H9 (cell line): Measurements from ENCODE around the gene SPRR2D. TPM values are rescaled to one million over a fixed set of nuclear protein-coding genes. Genes with fewer than 3 reads are reported as not detected.

Source experiments
- DNase-seq: peaks from one replicate; pipeline ENCODE4 v3.0.0-alpha.2; 2017
- H2AFZ ChIP-seq: one replicate; pipeline ENCODE4 v1.6.1; 2013; ENCODE audit warnings: mild to moderate bottlenecking, low read length, control low read depth, moderate library complexity
- H2AK5ac ChIP-seq: 2 replicates; pipeline ENCODE4 v1.6.1; 2013; ENCODE audit warnings: low read length, control low read depth, mixed read lengths; ENCODE audit not compliant: insufficient read length
- H2BK120ac ChIP-seq: one replicate; pipeline ENCODE4 v1.6.1; 2013; ENCODE audit warnings: low read depth, mild to moderate bottlenecking, low read length, control low read depth, inconsistent platforms; ENCODE audit not compliant: poor library complexity, severe bottlenecking
- H2BK12ac ChIP-seq: 2 replicates; pipeline ENCODE4 v1.6.1; 2013; ENCODE audit warnings: low read length, control low read depth, mixed read lengths, low read depth; ENCODE audit not compliant: insufficient read length
- H2BK15ac ChIP-seq: 2 replicates; pipeline ENCODE4 v1.6.1; 2013; ENCODE audit warnings: low read depth, low read length, control low read depth
- H2BK20ac ChIP-seq: one replicate; pipeline ENCODE4 v1.6.1; 2013; ENCODE audit warnings: low read depth, mild to moderate bottlenecking, low read length, control low read depth, inconsistent platforms; ENCODE audit not compliant: poor library complexity, severe bottlenecking
- H2BK5ac ChIP-seq: 2 replicates; pipeline ENCODE4 v1.6.1; 2013; ENCODE audit warnings: low read length, control low read depth, mixed read lengths; ENCODE audit not compliant: insufficient read length
- H3K14ac ChIP-seq: 2 replicates; pipeline ENCODE4 v1.6.1; 2013; ENCODE audit warnings: low read length, control low read depth; ENCODE audit not compliant: insufficient read depth
- H3K18ac ChIP-seq: 2 replicates; pipeline ENCODE4 v1.6.1; 2013; ENCODE audit warnings: low read depth, mild to moderate bottlenecking, mixed read lengths, low read length, control low read depth; ENCODE audit not compliant: insufficient read length
- H3K23ac ChIP-seq: 2 replicates; pipeline ENCODE4 v1.6.1; 2013; ENCODE audit warnings: low read length, control low read depth, mixed read lengths, low read depth; ENCODE audit not compliant: insufficient read length
- H3K23me2 ChIP-seq: 2 replicates; pipeline ENCODE4 v1.6.1; 2013; ENCODE audit warnings: low read depth, mild to moderate bottlenecking, mixed read lengths, low read length, control low read depth; ENCODE audit not compliant: insufficient read length, poor library complexity, severe bottlenecking
- H3K27ac ChIP-seq: 2 replicates; pipeline ENCODE4 v1.5.1; 2013; ENCODE audit warnings: low read length, control low read depth, mixed read lengths, low read depth; ENCODE audit not compliant: insufficient read length
- H3K27me3 ChIP-seq: 2 replicates; pipeline ENCODE4 v1.6.1; 2013; ENCODE audit warnings: low read length, control low read depth, inconsistent platforms; ENCODE audit not compliant: insufficient read depth
- H3K4ac ChIP-seq: 2 replicates; pipeline ENCODE4 v1.6.1; 2013; ENCODE audit warnings: low read depth, mild to moderate bottlenecking, control low read depth, inconsistent platforms, low read length, moderate library complexity
- H3K4me1 ChIP-seq: 2 replicates; pipeline ENCODE4 v1.6.1; 2013; ENCODE audit warnings: low read length, control low read depth, inconsistent platforms; ENCODE audit not compliant: insufficient read depth
- H3K4me2 ChIP-seq: 2 replicates; pipeline ENCODE4 v1.6.1; 2013; ENCODE audit warnings: low read length, control low read depth, mixed read lengths; ENCODE audit not compliant: insufficient read length, insufficient read depth
- H3K56ac ChIP-seq: 2 replicates; pipeline ENCODE4 v1.6.1; 2013; ENCODE audit warnings: low read depth, mild to moderate bottlenecking, mixed read lengths, low read length, control low read depth; ENCODE audit not compliant: insufficient read length
- H3K79me1 ChIP-seq: 2 replicates; pipeline ENCODE4 v1.6.1; 2013; ENCODE audit warnings: low read depth, mild to moderate bottlenecking, moderate library complexity, low read length, control low read depth, inconsistent platforms; ENCODE audit not compliant: insufficient read depth, poor library complexity, severe bottlenecking
- H3K79me2 ChIP-seq: 2 replicates; pipeline ENCODE4 v1.6.1; 2013; ENCODE audit warnings: low read length, control low read depth, inconsistent platforms; ENCODE audit not compliant: insufficient read depth
- H3K9ac ChIP-seq: 2 replicates; pipeline ENCODE4 v1.6.1; 2013; ENCODE audit warnings: low read length, control low read depth, mixed read lengths; ENCODE audit not compliant: insufficient read length; ENCODE audit errors: extremely low read depth
- H3K9me3 ChIP-seq: one replicate; pipeline ENCODE4 v1.6.1; 2013; ENCODE audit warnings: low read depth, low read length, inconsistent platforms; ENCODE audit not compliant: control insufficient read depth
- H3T11ph ChIP-seq: one replicate; pipeline ENCODE4 v1.6.1; 2013; ENCODE audit warnings: mild to moderate bottlenecking, low read length, control low read depth, inconsistent platforms
- H4K20me1 ChIP-seq: one replicate; pipeline ENCODE4 v1.6.1; 2013; ENCODE audit not compliant: control insufficient read depth, insufficient read length, insufficient read depth
- H4K5ac ChIP-seq: 2 replicates; pipeline ENCODE4 v1.6.1; 2013; ENCODE audit warnings: low read depth, mild to moderate bottlenecking, mixed read lengths, low read length, control low read depth; ENCODE audit not compliant: insufficient read length
- H4K8ac ChIP-seq: replicated peaks from 2 replicates; pipeline ENCODE4 v1.6.1; 2013; ENCODE audit warnings: low read length, control low read depth, mixed read lengths, low read depth; ENCODE audit not compliant: insufficient read length
- H4K91ac ChIP-seq: 2 replicates; pipeline ENCODE4 v1.6.1; 2013; ENCODE audit warnings: low read depth, mild to moderate bottlenecking, moderate library complexity, mixed read lengths, low read length, control low read depth; ENCODE audit not compliant: insufficient read length
- H3K27ac Mint-ChIP-seq, 3 experiments: 2 replicates in 2 of 3; 3 replicates in 1 of 3; pipeline ENCODE4 v1.8.0; 2020 to 2021; ENCODE audit warnings: mixed read lengths in 3 of 3, mild to moderate bottlenecking in 1 of 3, moderate library complexity in 1 of 3
- H3K27me3 Mint-ChIP-seq: 2 replicates; pipeline ENCODE4 v1.8.0; 2021; ENCODE audit warnings: low read depth, mild to moderate bottlenecking, moderate library complexity, mixed read lengths
- H3K36me3 Mint-ChIP-seq, 3 experiments: 2 replicates in 2 of 3; 3 replicates in 1 of 3; pipeline ENCODE4 v1.8.0; 2020 to 2021; ENCODE audit warnings: low read depth in 3 of 3, mixed read lengths in 3 of 3; ENCODE audit not compliant: insufficient read depth in 1 of 3
- H3K4me1 Mint-ChIP-seq, 2 experiments: 2 replicates each; pipeline ENCODE4 v1.8.0; 2020; ENCODE audit warnings: mixed read lengths in 2 of 2
- H3K4me3 Mint-ChIP-seq, 2 experiments: 2 replicates in 1 of 2; 3 replicates in 1 of 2; pipeline ENCODE4 v1.8.0; 2020 to 2021; ENCODE audit warnings: mild to moderate bottlenecking in 2 of 2, mixed read lengths in 2 of 2, moderate library complexity in 1 of 2
- H3K9me3 Mint-ChIP-seq, 2 experiments: 2 replicates in 1 of 2; 3 replicates in 1 of 2; pipeline ENCODE4 v1.8.0; 2020; ENCODE audit warnings: mild to moderate bottlenecking in 2 of 2, mixed read lengths in 2 of 2, moderate library complexity in 1 of 2
- WGBS: extraction: QIAGEN DNeasy Blood & Tissue Kit; methylation state at CpG from one replicate; pipeline ENCODE4 v1.1.7; 2013; ENCODE audit warnings: missing lambda C conversion rate, low lambda C conversion rate, mixed read lengths; ENCODE audit not compliant: insufficient read length; ENCODE audit errors: extremely low coverage; 5-methylcytosine and 5-hydroxymethylcytosine counted together
- total RNA-seq: library from RNA; stranded (reverse); gene quantifications from 2 replicates; pipeline ENCODE4 v1.2.1, GENCODE V29; 2021
- TF ChIP-seq, protein P1 (sequence below): fragments of 200-600 bp; sonication (generic); conservative IDR thresholded peaks from 3 replicates; pipeline ENCODE4 v1.8.0; 2021; ENCODE audit warnings: antibody characterized with exemption, mild to moderate bottlenecking

Gene SPRR2D
- total RNA-seq, 1 experiment from 2014 or later = not detected

GRCh38 chr1:152997901-152998300 lies 43.0 kb downstream of the SPRR2D start:
- Histone ChIP-seq H3K23me2 (no peaks in the 10 kb centered on the region), H3K4me2 (no peak overlapping the region), H4K5ac (no peak overlapping the region), H3K79me1 (no peaks in the 10 kb centered on the region), H2AK5ac (no peak overlapping the region), H3K18ac (no peak overlapping the region), H2BK5ac (no peak overlapping the region), H3K14ac (no peak overlapping the region), H4K8ac (no peak overlapping the region), H3K9ac (no peak overlapping the region), H3K27me3 (no peaks in the 10 kb centered on the region; the same call in 1 of the 2 replicates), H3K4ac (no peak overlapping the region), H3K4me1 (no peaks in the 10 kb centered on the region; the same call in 1 of the 2 replicates), H2BK120ac (no peak overlapping the region), H2BK20ac (no peak overlapping the region), H3K27ac (no peak overlapping the region), H2BK15ac (no peak overlapping the region), H3K9me3 (no peaks in the 10 kb centered on the region), H2BK12ac (no peak overlapping the region), H3K79me2 (no peaks in the 10 kb centered on the region), H4K91ac (no peak overlapping the region), H3T11ph (no peak overlapping the region), H2AFZ (no peak overlapping the region), H3K56ac (no peak overlapping the region), H4K20me1 (no peaks in the 10 kb centered on the region), H3K23ac (no peak overlapping the region)
- WGBS = no CpG with 5 or more reads among the region's 7 CpGs
- peaks cover 12 to 16% of the 10 kb centered on the region in 2 experiments; a peak in 4 of 5 replicates for H3K9me3 Mint-ChIP-seq
- peaks cover 5% of the 10 kb centered on the region; the same call in 1 of the 2 replicates for H3K27me3 Mint-ChIP-seq
- no peak overlapping the region for H3K4me3 Mint-ChIP-seq
- H3K36me3 Mint-ChIP-seq = peaks cover 0 to 8% (median 0%) of the 10 kb centered on the region in 3 experiments; a peak in 3 of 7 replicates
- peaks cover 10 to 19% of the 10 kb centered on the region in 2 experiments for H3K4me1 Mint-ChIP-seq
- DNase-seq = no peak
- TF ChIP-seq, protein P1, sequence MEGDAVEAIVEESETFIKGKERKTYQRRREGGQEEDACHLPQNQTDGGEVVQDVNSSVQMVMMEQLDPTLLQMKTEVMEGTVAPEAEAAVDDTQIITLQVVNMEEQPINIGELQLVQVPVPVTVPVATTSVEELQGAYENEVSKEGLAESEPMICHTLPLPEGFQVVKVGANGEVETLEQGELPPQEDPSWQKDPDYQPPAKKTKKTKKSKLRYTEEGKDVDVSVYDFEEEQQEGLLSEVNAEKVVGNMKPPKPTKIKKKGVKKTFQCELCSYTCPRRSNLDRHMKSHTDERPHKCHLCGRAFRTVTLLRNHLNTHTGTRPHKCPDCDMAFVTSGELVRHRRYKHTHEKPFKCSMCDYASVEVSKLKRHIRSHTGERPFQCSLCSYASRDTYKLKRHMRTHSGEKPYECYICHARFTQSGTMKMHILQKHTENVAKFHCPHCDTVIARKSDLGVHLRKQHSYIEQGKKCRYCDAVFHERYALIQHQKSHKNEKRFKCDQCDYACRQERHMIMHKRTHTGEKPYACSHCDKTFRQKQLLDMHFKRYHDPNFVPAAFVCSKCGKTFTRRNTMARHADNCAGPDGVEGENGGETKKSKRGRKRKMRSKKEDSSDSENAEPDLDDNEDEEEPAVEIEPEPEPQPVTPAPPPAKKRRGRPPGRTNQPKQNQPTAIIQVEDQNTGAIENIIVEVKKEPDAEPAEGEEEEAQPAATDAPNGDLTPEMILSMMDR = no peak
- no peak overlapping the region for H3K27ac Mint-ChIP-seq
